ENCODE data around the gene NGEF.

DNA sequence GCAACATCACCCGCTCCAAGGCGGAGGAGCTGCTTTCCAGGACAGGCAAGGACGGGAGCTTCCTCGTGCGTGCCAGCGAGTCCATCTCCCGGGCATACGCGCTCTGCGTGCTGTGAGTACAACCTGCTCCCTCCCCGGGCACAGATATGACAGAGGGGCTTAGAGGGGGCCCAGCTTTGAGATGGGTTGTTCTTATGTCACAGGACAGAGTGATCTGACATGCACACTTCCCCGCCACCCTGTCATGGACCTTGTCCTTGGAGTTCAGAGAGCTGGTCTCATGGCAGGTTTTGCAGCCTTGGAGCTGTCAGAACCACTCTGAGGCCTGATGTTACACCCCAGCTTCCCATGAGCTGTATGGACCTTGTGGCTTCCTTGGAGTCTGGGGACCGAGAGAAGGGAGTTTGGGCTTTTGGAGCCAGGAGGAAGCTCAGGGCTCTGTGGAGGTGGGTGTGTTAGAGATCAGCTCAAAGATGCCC lies 47.5 kb upstream of the NGEF start:
- TF ChIP-seq, protein P1, sequence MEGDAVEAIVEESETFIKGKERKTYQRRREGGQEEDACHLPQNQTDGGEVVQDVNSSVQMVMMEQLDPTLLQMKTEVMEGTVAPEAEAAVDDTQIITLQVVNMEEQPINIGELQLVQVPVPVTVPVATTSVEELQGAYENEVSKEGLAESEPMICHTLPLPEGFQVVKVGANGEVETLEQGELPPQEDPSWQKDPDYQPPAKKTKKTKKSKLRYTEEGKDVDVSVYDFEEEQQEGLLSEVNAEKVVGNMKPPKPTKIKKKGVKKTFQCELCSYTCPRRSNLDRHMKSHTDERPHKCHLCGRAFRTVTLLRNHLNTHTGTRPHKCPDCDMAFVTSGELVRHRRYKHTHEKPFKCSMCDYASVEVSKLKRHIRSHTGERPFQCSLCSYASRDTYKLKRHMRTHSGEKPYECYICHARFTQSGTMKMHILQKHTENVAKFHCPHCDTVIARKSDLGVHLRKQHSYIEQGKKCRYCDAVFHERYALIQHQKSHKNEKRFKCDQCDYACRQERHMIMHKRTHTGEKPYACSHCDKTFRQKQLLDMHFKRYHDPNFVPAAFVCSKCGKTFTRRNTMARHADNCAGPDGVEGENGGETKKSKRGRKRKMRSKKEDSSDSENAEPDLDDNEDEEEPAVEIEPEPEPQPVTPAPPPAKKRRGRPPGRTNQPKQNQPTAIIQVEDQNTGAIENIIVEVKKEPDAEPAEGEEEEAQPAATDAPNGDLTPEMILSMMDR (IDR thresholded peaks at IDR 0.05; ENCODE audit: low read length) = no peak
- no peak for TF ChIP-seq EZH2 (IDR thresholded peaks at IDR 0.05; ENCODE audit: borderline replicate concordance, low read length)

All from OCI-LY1 (cell line).